HL-60 (cell line): ENCODE data around the gene FAH.

ENCODE experiments used
- DNase-seq, 2 experiments: peaks; one replicate each; pipeline ENCODE4 v3.0.0-alpha.2; 2010 to 2020; ENCODE audit warnings: low read depth in 1 of 2, low spot score in 1 of 2
- H3K27ac ChIP-seq: fragments of 250-450 bp; sonication (Bioruptor Pico); replicated peaks from 2 replicates; pipeline ENCODE4 v1.5.1; 2020; ENCODE audit warnings: mild to moderate bottlenecking, moderate library complexity
- H3K27me3 ChIP-seq: fragments of 250-450 bp; sonication (Bioruptor Pico); 2 replicates; pipeline ENCODE4 v1.5.1; 2021; ENCODE audit warnings: mild to moderate bottlenecking, moderate library complexity; ENCODE audit not compliant: insufficient read depth, poor library complexity, severe bottlenecking
- H3K4me3 ChIP-seq: replicated peaks from 2 replicates; pipeline ENCODE4 v1.5.1; 2011; ENCODE audit warnings: mild to moderate bottlenecking, control low read depth, low read length; ENCODE audit not compliant: insufficient read depth
- GABPA ChIP-seq: IDR thresholded peaks from 2 replicates; pipeline ENCODE4 v1.6.1; 2012; ENCODE audit warnings: low read depth
- POLR2AphosphoS5 ChIP-seq: IDR thresholded peaks from 2 replicates; pipeline ENCODE4 v1.6.1; 2012; ENCODE audit warnings: low read depth
- SPI1 ChIP-seq: IDR thresholded peaks from 2 replicates; pipeline ENCODE4 v1.6.1; 2012; ENCODE audit warnings: low read depth, mild to moderate bottlenecking, borderline replicate concordance
- TF ChIP-seq, protein P1 (sequence below): IDR thresholded peaks from one replicate; pipeline ENCODE4 v1.5.1; 2011; ENCODE audit warnings: low read length, control low read depth, inconsistent platforms; ENCODE audit not compliant: insufficient read depth
- TF ChIP-seq, protein P2 (sequence below): IDR thresholded peaks from 2 replicates; pipeline ENCODE4 v1.6.1; 2012; ENCODE audit warnings: low read depth; ENCODE audit not compliant: insufficient replicate concordance

The FAH gene

GRCh38 chr15:80191198-80191597 lies 38.4 kb downstream of the FAH start:
- H3K4me3 ChIP-seq: no peak overlapping the region
- H3K27ac ChIP-seq: no peak overlapping the region
- no peak for DNase-seq
- H3K27me3 ChIP-seq: no peaks in the 10 kb centered on the region
- TF ChIP-seq, protein P1, sequence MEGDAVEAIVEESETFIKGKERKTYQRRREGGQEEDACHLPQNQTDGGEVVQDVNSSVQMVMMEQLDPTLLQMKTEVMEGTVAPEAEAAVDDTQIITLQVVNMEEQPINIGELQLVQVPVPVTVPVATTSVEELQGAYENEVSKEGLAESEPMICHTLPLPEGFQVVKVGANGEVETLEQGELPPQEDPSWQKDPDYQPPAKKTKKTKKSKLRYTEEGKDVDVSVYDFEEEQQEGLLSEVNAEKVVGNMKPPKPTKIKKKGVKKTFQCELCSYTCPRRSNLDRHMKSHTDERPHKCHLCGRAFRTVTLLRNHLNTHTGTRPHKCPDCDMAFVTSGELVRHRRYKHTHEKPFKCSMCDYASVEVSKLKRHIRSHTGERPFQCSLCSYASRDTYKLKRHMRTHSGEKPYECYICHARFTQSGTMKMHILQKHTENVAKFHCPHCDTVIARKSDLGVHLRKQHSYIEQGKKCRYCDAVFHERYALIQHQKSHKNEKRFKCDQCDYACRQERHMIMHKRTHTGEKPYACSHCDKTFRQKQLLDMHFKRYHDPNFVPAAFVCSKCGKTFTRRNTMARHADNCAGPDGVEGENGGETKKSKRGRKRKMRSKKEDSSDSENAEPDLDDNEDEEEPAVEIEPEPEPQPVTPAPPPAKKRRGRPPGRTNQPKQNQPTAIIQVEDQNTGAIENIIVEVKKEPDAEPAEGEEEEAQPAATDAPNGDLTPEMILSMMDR: no peak
- TF ChIP-seq POLR2AphosphoS5: no peak
- TF ChIP-seq, protein P2, sequence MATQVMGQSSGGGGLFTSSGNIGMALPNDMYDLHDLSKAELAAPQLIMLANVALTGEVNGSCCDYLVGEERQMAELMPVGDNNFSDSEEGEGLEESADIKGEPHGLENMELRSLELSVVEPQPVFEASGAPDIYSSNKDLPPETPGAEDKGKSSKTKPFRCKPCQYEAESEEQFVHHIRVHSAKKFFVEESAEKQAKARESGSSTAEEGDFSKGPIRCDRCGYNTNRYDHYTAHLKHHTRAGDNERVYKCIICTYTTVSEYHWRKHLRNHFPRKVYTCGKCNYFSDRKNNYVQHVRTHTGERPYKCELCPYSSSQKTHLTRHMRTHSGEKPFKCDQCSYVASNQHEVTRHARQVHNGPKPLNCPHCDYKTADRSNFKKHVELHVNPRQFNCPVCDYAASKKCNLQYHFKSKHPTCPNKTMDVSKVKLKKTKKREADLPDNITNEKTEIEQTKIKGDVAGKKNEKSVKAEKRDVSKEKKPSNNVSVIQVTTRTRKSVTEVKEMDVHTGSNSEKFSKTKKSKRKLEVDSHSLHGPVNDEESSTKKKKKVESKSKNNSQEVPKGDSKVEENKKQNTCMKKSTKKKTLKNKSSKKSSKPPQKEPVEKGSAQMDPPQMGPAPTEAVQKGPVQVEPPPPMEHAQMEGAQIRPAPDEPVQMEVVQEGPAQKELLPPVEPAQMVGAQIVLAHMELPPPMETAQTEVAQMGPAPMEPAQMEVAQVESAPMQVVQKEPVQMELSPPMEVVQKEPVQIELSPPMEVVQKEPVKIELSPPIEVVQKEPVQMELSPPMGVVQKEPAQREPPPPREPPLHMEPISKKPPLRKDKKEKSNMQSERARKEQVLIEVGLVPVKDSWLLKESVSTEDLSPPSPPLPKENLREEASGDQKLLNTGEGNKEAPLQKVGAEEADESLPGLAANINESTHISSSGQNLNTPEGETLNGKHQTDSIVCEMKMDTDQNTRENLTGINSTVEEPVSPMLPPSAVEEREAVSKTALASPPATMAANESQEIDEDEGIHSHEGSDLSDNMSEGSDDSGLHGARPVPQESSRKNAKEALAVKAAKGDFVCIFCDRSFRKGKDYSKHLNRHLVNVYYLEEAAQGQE: no peak
- TF ChIP-seq SPI1: no peak
- TF ChIP-seq GABPA: no peak

DNA sequence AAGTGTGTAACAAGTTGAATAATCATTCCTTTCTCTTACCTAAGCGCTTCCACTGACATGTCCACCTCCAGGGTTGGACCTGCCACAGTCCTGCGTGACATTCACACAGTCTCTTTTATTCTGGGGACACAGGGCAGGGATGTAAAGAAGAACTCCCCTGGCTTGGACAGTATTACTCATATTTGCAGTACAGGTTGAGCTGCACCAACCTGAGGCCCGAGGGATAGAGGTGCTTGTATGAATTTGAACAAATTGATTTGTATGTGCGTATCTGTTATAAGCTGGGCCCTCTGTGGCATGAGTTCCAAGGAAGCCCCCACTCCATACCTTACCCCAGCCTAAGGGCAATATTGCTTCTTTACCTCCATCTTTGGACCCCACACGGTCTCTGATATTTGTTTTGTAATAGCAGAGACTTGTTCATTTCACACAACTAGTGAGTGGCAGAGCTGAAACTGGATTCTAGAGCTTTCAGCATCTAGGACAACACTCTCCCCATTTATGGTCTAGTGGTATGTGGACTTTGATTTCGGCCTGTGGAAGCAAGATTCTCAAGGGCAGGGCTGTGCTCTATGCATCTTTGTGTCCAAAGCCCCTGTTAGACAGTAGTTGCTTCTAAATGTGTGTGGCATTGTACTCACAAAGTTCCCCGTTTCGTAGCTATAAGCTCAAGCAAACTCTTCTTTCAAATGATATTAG lies 39.2 kb downstream of the FAH start:
- Histone ChIP-seq H3K4me3 (no peak overlapping the region), H3K27ac (no peak overlapping the region), H3K27me3 (no peaks in the 10 kb centered on the region)
- TF ChIP-seq POLR2AphosphoS5: no peak
- no peak for TF ChIP-seq GABPA
- TF ChIP-seq SPI1: no peak
- TF ChIP-seq, protein P2: no peak
- TF ChIP-seq, protein P1: no peak
- DNase-seq: no peak

DNA sequence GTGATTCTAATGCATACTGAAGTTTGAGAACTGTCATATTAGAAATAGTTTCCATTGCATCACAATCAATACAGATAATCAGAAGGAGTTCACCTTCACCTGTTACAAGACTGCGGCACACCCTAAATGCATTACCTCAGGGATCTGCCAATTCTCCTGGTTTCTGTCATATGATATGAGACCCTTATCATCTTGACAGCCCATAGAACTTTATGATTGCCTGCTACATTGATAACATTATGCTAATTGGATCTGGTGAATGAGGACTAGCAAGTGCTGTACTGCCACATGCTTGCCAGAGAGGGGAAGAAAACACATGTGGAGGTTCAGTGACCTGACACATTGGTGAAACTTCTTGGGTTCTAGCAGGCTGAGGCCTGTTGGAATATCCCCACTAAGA lies 41.4 kb downstream of the FAH start:
- H3K27me3 ChIP-seq: no peaks in the 10 kb centered on the region

More for the DNA sequence above, 41.4 kb downstream of the FAH start:
- Histone ChIP-seq H3K4me3 (no peak overlapping the region), H3K27ac (no peak overlapping the region)
- DNase-seq: no peak
- no peak for TF ChIP-seq GABPA
- TF ChIP-seq, protein P1: no peak
- TF ChIP-seq POLR2AphosphoS5: no peak
- TF ChIP-seq, protein P2: no peak
- no peak for TF ChIP-seq SPI1
